T-helper 1 cell treated with Interleukin-12 subunit alpha and Interleukin-12 subunit beta and Interleukin-4 antibody, amounts not matched to agents 30 μg/mL and 1 μg/mL, for 36 hours (primary cell): ENCODE measurements around the gene BICC1.
"Not testable (repeated sequence)": the region's sequence is repeated elsewhere in the genome, so short reads cannot be mapped to it uniquely, and the experiment has no call there.

Source experiments
- H3K27ac Mint-ChIP-seq: one replicate; pipeline ENCODE4 v1.8.0; 2021; ENCODE audit warnings: mild to moderate bottlenecking, mixed read lengths
- H3K27me3 Mint-ChIP-seq: one replicate; pipeline ENCODE4 v1.8.0; 2021; ENCODE audit warnings: low read depth, mixed read lengths
- H3K36me3 Mint-ChIP-seq: one replicate; pipeline ENCODE4 v1.8.0; 2021; ENCODE audit warnings: low read depth, mixed read lengths
- H3K4me1 Mint-ChIP-seq: one replicate; pipeline ENCODE4 v1.8.0; 2021; ENCODE audit warnings: low read depth, mixed read lengths
- H3K4me3 Mint-ChIP-seq: one replicate; pipeline ENCODE4 v1.8.0; 2021; ENCODE audit warnings: mild to moderate bottlenecking, moderate library complexity, mixed read lengths
- H3K9me3 Mint-ChIP-seq: one replicate; pipeline ENCODE4 v1.8.0; 2021; ENCODE audit warnings: mixed read lengths

BICC1 gene

DNA sequence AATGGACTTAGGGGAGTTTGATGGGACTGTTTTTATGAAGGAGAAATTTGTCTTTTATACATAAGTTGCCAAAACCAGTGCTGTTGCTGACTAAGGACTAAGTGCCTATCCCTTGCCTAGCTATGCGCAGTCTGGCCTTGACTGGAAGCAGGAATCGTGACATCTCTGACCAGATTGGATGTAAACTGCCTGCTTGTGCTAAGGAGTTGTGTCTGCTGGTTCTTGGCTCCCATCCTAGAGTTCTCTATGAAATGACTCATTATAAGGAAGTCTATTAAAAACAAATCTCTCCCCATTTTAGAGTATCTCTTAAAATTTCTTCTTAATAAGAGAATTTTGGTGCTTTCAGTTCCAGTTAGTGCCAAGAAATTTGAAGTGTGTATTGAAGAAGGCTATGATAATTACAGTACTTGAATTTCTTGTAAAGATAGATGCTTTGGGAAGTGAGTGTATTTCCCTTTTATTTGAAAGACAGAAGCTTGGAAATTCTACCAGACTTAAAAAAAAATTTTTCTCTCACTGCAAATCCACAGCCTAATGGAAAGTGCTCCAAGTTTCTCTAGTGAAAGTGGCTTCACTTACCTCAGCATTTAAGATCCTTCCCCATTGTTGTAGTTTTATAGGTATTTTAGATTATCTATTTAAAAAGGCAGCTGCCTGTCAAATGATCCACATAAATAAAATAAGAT lies 77.6 kb downstream of the BICC1 start:
- Mint-ChIP-seq H3K4me3 (no peak overlapping the region), H3K4me1 (no peaks in the 10 kb centered on the region)

DNA sequence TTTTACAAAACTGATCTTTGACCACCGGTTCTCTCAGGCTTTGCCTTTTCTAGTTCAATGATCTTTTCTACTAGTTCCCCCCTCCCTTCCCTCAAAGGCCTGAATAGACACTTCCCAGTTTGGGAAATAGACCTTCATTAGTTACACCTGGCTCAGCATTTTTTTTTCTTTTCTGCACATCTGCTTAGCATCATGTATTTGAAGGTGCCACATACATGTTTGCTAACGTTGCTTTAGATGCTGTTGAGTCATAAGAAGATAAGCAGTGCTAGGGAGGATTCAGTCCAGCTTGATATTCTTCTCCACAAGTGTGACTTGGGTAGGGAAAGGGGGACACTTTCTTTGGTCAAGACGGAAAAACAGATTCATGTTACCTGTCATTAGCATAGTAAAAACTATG lies 78.3 kb downstream of the BICC1 start:
- H3K36me3 Mint-ChIP-seq: no peaks in the 10 kb centered on the region
- H3K4me1 Mint-ChIP-seq: no peaks in the 10 kb centered on the region
- no peaks in the 10 kb centered on the region for H3K27me3 Mint-ChIP-seq
- no peaks in the 10 kb centered on the region for H3K9me3 Mint-ChIP-seq
- no peak overlapping the region for H3K4me3 Mint-ChIP-seq
- H3K27ac Mint-ChIP-seq: no peak overlapping the region

More for the DNA sequence above, 77.6 kb downstream of the BICC1 start:
- no peaks in the 10 kb centered on the region for H3K27me3 Mint-ChIP-seq
- H3K27ac Mint-ChIP-seq: no peak overlapping the region
- no peaks in the 10 kb centered on the region for H3K9me3 Mint-ChIP-seq
- H3K36me3 Mint-ChIP-seq: no peaks in the 10 kb centered on the region

DNA sequence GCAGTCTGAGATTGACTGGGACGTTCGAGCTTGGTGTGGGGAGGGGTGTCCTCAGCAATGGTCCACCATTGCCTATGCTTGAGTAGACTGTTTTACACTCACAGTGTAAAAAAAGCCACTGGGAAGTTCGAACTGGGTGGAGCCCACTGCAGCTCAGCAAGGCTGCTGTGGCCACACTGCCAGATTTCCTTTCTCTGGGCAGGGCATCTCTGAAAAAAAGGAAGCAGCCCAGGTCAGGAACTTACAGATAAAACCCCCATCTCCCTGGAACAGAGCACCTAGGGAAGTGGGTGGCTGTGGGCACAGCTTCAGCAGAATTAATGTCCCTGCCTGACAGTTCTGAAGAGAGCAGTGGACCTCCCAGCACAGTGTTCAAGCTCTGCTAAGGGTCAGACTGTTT lies 80.3 kb downstream of the BICC1 start:
- no peak overlapping the region for H3K4me3 Mint-ChIP-seq
- H3K9me3 Mint-ChIP-seq: peaks cover 1% of the 10 kb centered on the region
- H3K4me1 Mint-ChIP-seq: no peaks in the 10 kb centered on the region
- no peaks in the 10 kb centered on the region for H3K27me3 Mint-ChIP-seq
- no peak overlapping the region for H3K27ac Mint-ChIP-seq
- H3K36me3 Mint-ChIP-seq: no peaks in the 10 kb centered on the region

DNA sequence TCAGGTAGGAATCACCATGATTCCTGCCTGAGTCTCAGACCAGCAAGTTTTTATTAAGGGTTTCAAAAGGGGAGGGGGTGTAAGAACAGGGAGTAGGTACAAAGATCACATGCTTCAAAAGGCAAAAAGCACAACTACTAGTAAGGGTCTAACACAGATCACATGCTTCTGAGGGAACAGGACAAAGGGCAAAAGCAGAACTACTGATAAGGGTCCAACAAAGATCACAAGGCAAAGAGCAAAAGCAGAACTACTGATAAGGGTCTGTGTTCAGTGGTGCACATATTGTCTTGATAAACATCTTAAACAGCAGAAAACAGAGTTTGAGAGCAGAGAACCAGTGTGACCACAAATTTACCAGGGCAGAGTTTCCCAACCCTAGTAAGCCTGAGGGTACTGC lies 84.5 kb downstream of the BICC1 start:
- not testable (repeated sequence) for H3K36me3 Mint-ChIP-seq, H3K27ac Mint-ChIP-seq, H3K27me3 Mint-ChIP-seq, H3K4me3 Mint-ChIP-seq, H3K4me1 Mint-ChIP-seq, H3K9me3 Mint-ChIP-seq

DNA sequence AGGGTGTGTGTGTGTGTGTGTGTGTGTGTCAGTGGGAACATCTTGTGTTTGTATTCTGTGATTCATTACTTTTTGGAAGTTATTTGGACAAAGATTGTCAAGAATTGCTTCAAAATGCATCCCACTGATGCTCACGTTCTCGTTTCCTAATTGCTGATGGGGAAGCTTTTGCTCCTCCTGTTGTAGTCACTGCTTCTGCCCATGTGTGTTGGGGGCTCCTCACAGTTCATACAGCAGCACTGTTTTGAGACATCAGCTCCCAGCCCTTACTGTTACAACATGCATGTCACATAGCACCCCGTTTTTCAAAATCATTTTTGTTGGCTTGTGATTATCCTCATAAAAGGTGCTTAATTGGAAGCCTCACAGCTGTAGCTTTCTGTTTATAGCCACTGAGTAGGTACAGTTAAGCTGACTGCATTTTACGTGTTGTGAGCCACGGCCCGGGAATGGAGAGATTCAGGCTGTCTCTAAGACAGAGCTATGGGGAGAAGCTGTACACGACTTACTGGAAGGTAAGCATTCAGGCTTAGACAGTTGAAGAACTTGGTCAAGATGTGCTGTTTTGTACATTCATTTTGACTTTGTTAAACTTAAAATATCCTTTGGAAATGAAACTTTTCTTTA lies 87.4 kb downstream of the BICC1 start:
- H3K9me3 Mint-ChIP-seq: peaks cover 4% of the 10 kb centered on the region

DNA sequence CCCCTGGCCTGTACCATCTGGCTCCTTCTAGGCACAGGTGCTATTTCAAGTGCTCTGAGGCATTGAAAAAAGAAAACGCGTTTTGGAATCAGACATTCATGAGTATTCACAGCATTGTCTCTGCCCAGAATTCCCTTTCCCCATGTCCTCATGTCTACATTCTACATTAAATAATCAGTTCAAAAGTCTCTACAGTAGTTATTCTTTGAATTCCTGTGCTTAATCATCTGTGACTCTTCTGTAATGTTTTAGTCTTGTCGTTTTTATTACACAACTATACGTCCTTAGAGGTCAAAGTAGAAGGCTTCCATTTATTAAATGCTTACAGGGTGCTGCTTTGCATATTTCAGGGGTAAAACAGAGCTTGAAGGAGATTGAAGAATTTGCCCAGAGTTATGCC lies 95.7 kb downstream of the BICC1 start:
- no peaks in the 10 kb centered on the region for H3K36me3 Mint-ChIP-seq
- no peak overlapping the region for H3K4me3 Mint-ChIP-seq
- no peaks in the 10 kb centered on the region for H3K27me3 Mint-ChIP-seq
- H3K27ac Mint-ChIP-seq: no peak overlapping the region
- no peaks in the 10 kb centered on the region for H3K9me3 Mint-ChIP-seq
- no peaks in the 10 kb centered on the region for H3K4me1 Mint-ChIP-seq

More for the DNA sequence above, 87.4 kb downstream of the BICC1 start:
- Mint-ChIP-seq H3K36me3 (no peaks in the 10 kb centered on the region), H3K4me3 (no peak overlapping the region), H3K4me1 (no peaks in the 10 kb centered on the region), H3K27me3 (no peaks in the 10 kb centered on the region), H3K27ac (no peak overlapping the region)

DNA sequence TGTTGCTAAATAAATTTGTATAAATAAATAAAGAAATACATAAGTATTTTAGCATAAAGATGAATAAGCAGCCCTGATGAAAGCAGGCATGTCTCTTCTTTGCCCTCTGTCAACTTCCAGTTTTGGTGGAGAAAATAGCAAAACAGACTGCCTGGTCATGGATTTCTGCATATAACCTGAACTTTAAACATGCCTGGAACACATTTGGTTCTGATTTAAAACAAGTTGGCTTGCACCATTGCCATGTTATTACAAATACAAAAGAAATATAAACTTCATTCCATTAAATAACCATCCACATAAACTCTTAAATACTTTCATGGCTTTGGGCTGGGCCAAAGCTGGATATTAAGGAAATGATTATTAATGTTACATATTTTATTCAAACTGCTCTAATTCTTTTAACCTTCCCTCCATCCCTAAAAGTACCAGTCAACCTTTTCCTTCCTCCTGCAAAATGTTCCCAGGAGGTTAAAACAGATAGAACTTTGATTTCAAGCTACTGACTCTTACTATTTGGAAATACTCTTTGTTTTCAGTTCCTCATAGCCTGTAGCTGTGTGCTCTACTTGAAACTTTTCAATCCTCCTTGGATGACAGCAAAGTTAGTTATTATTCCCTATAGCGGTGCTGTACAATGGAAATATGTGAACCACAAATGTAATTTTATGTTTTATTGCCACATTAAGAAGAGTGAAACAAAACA lies 96.3 kb downstream of the BICC1 start:
- Mint-ChIP-seq H3K27ac (no peak overlapping the region), H3K27me3 (no peaks in the 10 kb centered on the region), H3K4me1 (no peaks in the 10 kb centered on the region), H3K9me3 (no peaks in the 10 kb centered on the region), H3K4me3 (no peak overlapping the region), H3K36me3 (no peaks in the 10 kb centered on the region)

DNA sequence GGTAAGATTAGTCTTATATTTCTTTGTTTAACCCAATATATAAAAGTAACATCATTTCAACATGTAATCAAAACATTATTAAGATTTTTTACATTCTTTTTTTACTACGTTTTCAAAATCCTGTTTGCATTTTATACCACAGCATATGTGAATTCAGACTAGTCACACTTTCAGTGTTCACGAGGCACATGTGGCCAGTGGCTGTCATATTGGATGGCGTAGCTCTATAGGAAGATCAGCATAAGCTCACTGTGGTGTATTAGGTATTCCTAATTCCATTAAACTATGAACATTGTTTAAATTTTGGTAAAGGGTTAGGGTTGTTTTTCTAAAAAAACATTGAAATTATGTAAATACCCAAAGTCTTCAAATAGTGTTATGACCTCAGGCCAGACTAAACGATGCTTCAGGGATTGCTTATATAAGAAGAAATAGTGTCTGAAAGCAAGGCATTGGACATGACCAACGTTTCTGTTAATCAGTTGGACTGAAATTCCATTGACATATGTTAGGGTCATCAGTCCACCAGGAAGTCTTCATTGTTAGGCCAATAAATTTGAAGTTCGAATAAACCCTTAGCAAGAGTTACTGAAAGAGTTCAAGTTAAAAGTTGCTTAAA lies 97.0 kb downstream of the BICC1 start:
- Mint-ChIP-seq H3K27ac (no peak overlapping the region), H3K4me1 (no peaks in the 10 kb centered on the region), H3K9me3 (no peaks in the 10 kb centered on the region), H3K27me3 (no peaks in the 10 kb centered on the region), H3K36me3 (no peaks in the 10 kb centered on the region), H3K4me3 (no peak overlapping the region)

DNA sequence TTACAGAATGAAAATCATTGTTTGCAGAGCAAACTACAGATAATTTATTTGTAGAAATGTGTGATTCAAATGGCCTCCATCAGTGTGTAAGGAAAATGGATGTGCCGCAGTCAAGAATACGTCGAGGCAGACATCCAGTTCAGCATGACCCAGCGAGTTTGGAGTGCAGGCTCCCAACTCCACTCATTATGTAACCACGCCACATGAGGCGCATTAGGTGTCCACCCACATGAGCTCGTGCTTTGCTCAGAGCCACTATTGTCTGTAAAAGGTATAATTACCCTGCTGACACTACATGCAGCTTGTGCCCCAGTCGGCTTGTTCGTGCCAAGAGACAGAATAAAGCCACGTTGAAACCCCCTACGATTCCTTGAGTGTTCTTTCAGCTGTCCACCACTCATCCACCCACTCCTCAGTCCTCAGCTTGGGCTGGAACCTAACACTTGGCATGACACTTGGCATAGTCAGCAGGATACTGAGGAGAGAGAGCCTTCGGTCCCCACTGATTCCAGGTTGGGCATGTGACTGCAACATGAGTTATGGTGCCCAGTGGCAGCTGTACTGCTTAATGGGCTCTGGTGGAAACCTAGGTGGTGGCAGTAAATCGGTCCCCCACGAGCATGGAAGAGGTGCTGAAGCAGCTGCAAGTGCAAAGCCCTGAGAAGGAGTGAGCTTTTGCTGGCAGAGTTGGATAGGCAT lies 102.7 kb downstream of the BICC1 start:
- Mint-ChIP-seq H3K9me3 (no peaks in the 10 kb centered on the region), H3K27me3 (no peaks in the 10 kb centered on the region), H3K27ac (no peak overlapping the region), H3K4me3 (no peak overlapping the region), H3K4me1 (no peaks in the 10 kb centered on the region), H3K36me3 (no peaks in the 10 kb centered on the region)

DNA sequence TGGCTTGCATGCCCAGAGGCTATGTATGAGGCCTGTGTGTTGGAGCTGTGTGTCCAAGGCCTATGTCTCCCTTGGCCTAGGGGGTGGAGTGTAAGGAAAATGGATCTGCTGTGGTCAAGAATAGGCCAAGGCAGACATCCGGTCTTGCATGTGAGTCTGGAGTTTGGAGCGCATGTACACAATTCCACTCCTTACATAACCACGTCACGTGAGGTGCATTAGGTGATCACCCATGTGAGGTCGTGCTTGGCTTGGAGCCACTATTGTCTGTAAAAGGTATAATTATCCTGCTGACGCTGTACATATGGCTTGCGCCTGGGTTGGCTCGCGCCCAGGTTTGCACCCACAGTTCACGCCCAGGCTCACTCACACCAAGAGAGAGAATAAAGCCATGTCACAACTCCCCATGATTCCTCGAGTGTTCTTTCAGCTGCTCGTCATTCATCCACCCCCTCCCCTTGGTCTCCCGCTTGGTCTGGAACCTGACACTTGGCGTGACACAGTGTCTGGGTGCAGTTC lies 105.5 kb downstream of the BICC1 start:
- no peaks in the 10 kb centered on the region for H3K36me3 Mint-ChIP-seq
- H3K4me1 Mint-ChIP-seq: no peaks in the 10 kb centered on the region
- H3K4me3 Mint-ChIP-seq: no peak overlapping the region
- H3K9me3 Mint-ChIP-seq: no peaks in the 10 kb centered on the region
- no peak overlapping the region for H3K27ac Mint-ChIP-seq
- no peaks in the 10 kb centered on the region for H3K27me3 Mint-ChIP-seq

DNA sequence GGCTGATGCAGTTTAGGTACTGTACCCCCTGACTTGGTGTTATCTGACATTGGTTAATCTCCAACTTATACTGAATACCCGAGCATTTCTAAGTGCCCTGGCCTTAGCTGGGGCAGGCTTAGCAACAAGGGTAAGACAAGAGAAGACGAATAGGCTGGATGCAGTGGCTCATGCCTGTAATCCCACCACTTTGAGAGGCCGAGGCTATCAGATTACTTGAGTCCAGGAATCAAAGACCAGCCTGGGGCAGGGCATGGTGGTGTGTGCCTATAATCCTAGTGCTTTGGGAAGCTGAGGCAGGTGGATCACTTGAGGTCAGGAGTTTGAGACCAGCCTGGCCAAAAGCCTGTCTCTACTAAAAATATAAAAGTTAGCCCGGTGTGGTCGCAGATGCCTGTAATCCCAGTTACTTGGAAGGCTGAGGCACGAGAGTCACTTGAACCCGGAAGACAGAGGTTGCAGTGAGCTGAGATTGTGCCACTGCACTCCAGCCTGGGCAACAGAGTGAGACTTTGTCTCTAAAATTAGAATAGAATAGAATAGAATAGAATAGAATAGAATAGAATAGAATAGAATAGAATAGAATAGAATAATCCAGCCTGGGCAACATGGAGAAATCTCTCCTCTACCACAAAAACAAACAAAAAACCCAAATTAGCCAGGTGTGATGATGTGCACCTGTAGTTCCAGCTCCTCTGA lies 108.9 kb downstream of the BICC1 start:
- H3K27ac Mint-ChIP-seq: no peak overlapping the region
- no peak overlapping the region for H3K4me3 Mint-ChIP-seq
- no peaks in the 10 kb centered on the region for H3K36me3 Mint-ChIP-seq
- H3K9me3 Mint-ChIP-seq: no peaks in the 10 kb centered on the region
- no peaks in the 10 kb centered on the region for H3K27me3 Mint-ChIP-seq
- no peaks in the 10 kb centered on the region for H3K4me1 Mint-ChIP-seq

DNA sequence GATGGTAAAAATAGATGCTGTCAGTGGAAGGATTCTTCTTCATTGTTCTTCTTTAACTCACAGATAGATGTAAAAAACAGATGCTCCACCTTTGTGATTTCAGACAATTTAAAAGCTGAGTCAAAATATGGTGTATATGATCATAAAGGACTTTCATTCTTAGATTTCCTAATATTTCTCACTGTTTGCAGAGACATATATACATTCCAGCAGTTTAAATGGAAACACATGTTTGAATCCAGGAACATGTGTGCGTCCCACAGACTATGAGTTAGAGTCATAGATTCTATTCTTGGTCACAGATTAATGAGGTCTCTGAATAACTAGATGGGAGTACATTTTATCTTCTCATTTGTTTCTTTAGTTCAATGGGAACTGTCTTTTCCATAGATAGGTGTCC lies 109.6 kb downstream of the BICC1 start:
- Mint-ChIP-seq H3K27me3 (no peaks in the 10 kb centered on the region), H3K36me3 (no peaks in the 10 kb centered on the region), H3K27ac (no peak overlapping the region), H3K4me1 (no peaks in the 10 kb centered on the region), H3K4me3 (no peak overlapping the region), H3K9me3 (no peaks in the 10 kb centered on the region)

DNA sequence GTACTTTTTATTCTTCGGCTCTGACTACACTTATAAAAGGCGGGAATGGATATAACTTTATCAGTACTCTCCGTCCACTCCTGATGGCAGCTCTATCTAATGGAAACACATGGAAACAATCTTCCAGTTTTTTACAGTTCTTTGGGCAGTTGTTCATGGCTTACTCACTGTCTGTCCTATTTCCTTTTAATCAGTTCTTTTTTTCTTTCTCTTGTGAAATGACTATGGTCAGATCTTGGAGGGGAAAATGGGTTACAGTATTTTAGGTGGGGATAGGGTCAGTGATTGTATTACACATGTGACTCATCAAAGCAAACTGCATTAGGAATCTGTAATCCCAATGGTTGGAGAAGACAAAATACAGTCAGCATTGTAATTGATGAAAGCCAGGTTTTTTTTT lies 112.4 kb downstream of the BICC1 start:
- H3K27ac Mint-ChIP-seq: no peak overlapping the region
- no peaks in the 10 kb centered on the region for H3K36me3 Mint-ChIP-seq
- H3K9me3 Mint-ChIP-seq: no peaks in the 10 kb centered on the region
- no peaks in the 10 kb centered on the region for H3K27me3 Mint-ChIP-seq
- H3K4me1 Mint-ChIP-seq: no peaks in the 10 kb centered on the region
- no peak overlapping the region for H3K4me3 Mint-ChIP-seq

DNA sequence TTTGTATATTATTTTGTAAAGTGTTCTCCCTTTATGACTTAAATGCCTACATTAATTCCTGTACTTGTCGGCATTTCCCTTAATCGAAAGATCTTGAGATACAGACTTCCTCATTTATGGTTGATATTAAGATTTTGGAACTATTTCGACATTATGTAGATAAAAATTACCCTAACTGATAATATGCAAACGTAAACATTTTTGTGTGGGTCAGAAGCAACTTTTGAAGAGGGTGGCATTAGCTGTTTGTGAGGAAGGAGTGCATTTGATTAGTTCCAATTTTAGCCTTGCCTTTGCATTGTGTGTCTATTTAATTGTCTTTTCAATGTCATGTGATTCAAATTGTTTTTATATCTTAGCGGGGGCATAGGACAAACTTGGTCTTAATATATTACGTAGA lies 114.7 kb downstream of the BICC1 start:
- H3K27me3 Mint-ChIP-seq: no peaks in the 10 kb centered on the region
- no peak overlapping the region for H3K4me3 Mint-ChIP-seq
- H3K36me3 Mint-ChIP-seq: no peaks in the 10 kb centered on the region
- no peak overlapping the region for H3K27ac Mint-ChIP-seq
- H3K9me3 Mint-ChIP-seq: no peaks in the 10 kb centered on the region
- no peaks in the 10 kb centered on the region for H3K4me1 Mint-ChIP-seq
